ENCODE results near the gene HYDIN. TPM values are rescaled to one million over a fixed set of nuclear protein-coding genes. Genes with fewer than 3 reads are reported as not detected.

The HYDIN gene
- total RNA-seq, 1 experiment from 2014 or later = not detected

- RAD21 ChIA-PET (ENCODE audit: low non-redundant PET in 1 of 2, low total read pairs in 2 of 2, uncharacterized antibody in 2 of 2, unreplicated experiment in 2 of 2) = no interaction called here
- POLR2A ChIA-PET = no interaction called here
- H3K36me3 ChIP-seq (ENCODE audit: control insufficient read depth in 1 of 2, insufficient read depth in 2 of 2, low read length in 2 of 2) = peaks cover 0 to 2% of the 10 kb centered on the region in 2 experiments; a peak in 1 of 4 replicates
- no peaks in the 10 kb centered on the region for H3K9me2 ChIP-seq (ENCODE audit: insufficient read depth)
- no peaks in the 10 kb centered on the region for H3K9me3 ChIP-seq (ENCODE audit: control insufficient read depth in 1 of 2, insufficient read depth in 1 of 2, low read depth in 1 of 2, low read length in 2 of 2)
- no TSS peak for BruUV-seq (replicated peaks)
- intact Hi-C loops (cut with micrococcal nuclease) = no loop called here
- no peaks in the 10 kb centered on the region for H3K79me2 ChIP-seq (ENCODE audit: insufficient read depth, low read length)
- ATAC-seq (no peak), DNase-seq (ENCODE audit: low read depth, low spot score) (no peak)
- no peak overlapping the region for H3K9ac ChIP-seq (ENCODE audit: low read length)
- peaks cover 2% of the 10 kb centered on the region; the same call in 1 of the 2 replicates for H4K20me1 ChIP-seq (ENCODE audit: insufficient read depth)
- H3K4me2 ChIP-seq (ENCODE audit: low read length) = no peak overlapping the region
- CTCF ChIA-PET = no interaction called here
- H3K27ac ChIP-seq (ENCODE audit: low read depth, low read length) = no peak overlapping the region
- no peaks in the 10 kb centered on the region for H3K27me3 ChIP-seq (ENCODE audit: insufficient read depth, low read length)
- H3K4me1 ChIP-seq (ENCODE audit: control insufficient read depth in 1 of 2, insufficient read depth in 2 of 2, low read length in 2 of 2) = peaks cover 0 to 10% of the 10 kb centered on the region in 2 experiments; a peak in 3 of 4 replicates
- no peak overlapping the region for H3K4me3 ChIP-seq (replicated peaks in 1 of 2; ENCODE audit: low read depth in 1 of 2, low read length in 2 of 2)
- TF ChIP-seq YY1 (IDR thresholded peaks at IDR 0.05; ENCODE audit: extremely low read depth, insufficient replicate concordance, low read depth, low read length) = no peak
- no peak for TF ChIP-seq CBX3 (IDR thresholded peaks at IDR 0.05; ENCODE audit: low read depth)
- no peak for TF ChIP-seq SP1 (IDR thresholded peaks at IDR 0.05; ENCODE audit: low read depth)
- no peak for TF ChIP-seq SIN3A (IDR thresholded peaks at IDR 0.05; ENCODE audit: low read depth)
- TF ChIP-seq EGR1 (IDR thresholded peaks at IDR 0.05; ENCODE audit: low read depth) = no peak
- TF ChIP-seq EZH2 (IDR thresholded peaks at IDR 0.05) = no peak
- no peak for TF ChIP-seq TCF7L2 (IDR thresholded peaks at IDR 0.05; ENCODE audit: borderline replicate concordance, extremely low read depth, insufficient read depth, insufficient read length)
- TF ChIP-seq RAD21 (IDR thresholded peaks at IDR 0.05; ENCODE audit: low read depth) = no peak
- no peak for TF ChIP-seq SRF (IDR thresholded peaks at IDR 0.05; ENCODE audit: low read depth)
- TF ChIP-seq POLR2AphosphoS5 (IDR thresholded peaks at IDR 0.05; ENCODE audit: low read depth, low read length) = no peak
- TF ChIP-seq POLR2A (IDR thresholded peaks at IDR 0.05; ENCODE audit: borderline replicate concordance, extremely low read depth, insufficient read depth, insufficient read length) = no peak
- H2AFZ ChIP-seq (ENCODE audit: low read depth, low read length, poor library complexity, severe bottlenecking) = no peak overlapping the region
Measured at GRCh38 chr16:70774261-70774660, 456.3 kb downstream of the HYDIN start.

- Histone ChIP-seq H3K9me3 (ENCODE audit: control insufficient read depth in 1 of 2, insufficient read depth in 1 of 2, low read depth in 1 of 2, low read length in 2 of 2) (no peaks in the 10 kb centered on the region), H3K36me3 (ENCODE audit: control insufficient read depth in 1 of 2, insufficient read depth in 2 of 2, low read length in 2 of 2) (peaks cover 0 to 2% of the 10 kb centered on the region in 2 experiments; a peak in 1 of 4 replicates), H4K20me1 (ENCODE audit: insufficient read depth) (no peaks in the 10 kb centered on the region), H3K27me3 (ENCODE audit: insufficient read depth, low read length) (no peaks in the 10 kb centered on the region), H2AFZ (ENCODE audit: low read depth, low read length, poor library complexity, severe bottlenecking) (no peak overlapping the region), H3K4me1 (ENCODE audit: control insufficient read depth in 1 of 2, insufficient read depth in 2 of 2, low read length in 2 of 2) (peaks cover 3 to 20% of the 10 kb centered on the region in 2 experiments), H3K79me2 (ENCODE audit: insufficient read depth, low read length) (no peaks in the 10 kb centered on the region), H3K9ac (ENCODE audit: low read length) (no peak overlapping the region), H3K4me2 (ENCODE audit: low read length) (no peak overlapping the region), H3K9me2 (ENCODE audit: insufficient read depth) (no peaks in the 10 kb centered on the region), H3K4me3 (replicated peaks in 1 of 2; ENCODE audit: low read depth in 1 of 2, low read length in 2 of 2) (no peak overlapping the region), H3K27ac (ENCODE audit: low read depth, low read length) (no peak overlapping the region)
- CTCF ChIA-PET = no interaction called here
- BruUV-seq (replicated peaks) = no TSS peak
- RAD21 ChIA-PET (ENCODE audit: low non-redundant PET in 1 of 2, low total read pairs in 2 of 2, uncharacterized antibody in 2 of 2, unreplicated experiment in 2 of 2) = no interaction called here
- POLR2A ChIA-PET = no interaction called here
- no peak for ATAC-seq
- no peak for DNase-seq (ENCODE audit: low read depth, low spot score)
- intact Hi-C loops (cut with micrococcal nuclease) = no loop called here
- no peak for TF ChIP-seq TCF7L2 (IDR thresholded peaks at IDR 0.05; ENCODE audit: borderline replicate concordance, extremely low read depth, insufficient read depth, insufficient read length)
- TF ChIP-seq REST (IDR thresholded peaks at IDR 0.05; ENCODE audit: low read depth) = no peak
- no peak for TF ChIP-seq ELF1 (IDR thresholded peaks at IDR 0.05; ENCODE audit: borderline replicate concordance, low read depth)
- no peak for TF ChIP-seq EZH2 (IDR thresholded peaks at IDR 0.05)
- TF ChIP-seq EZH2phosphoT487 (IDR thresholded peaks at IDR 0.05; ENCODE audit: borderline replicate concordance) = no peak
- TF ChIP-seq ZNF274 (IDR thresholded peaks at IDR 0.05; ENCODE audit: low read depth, low read length) = no peak
- TF ChIP-seq CTCF (IDR thresholded peaks at IDR 0.05 in 2 of 3, conservative IDR thresholded peaks at IDR 0.05 in 1 of 3; ENCODE audit: borderline replicate concordance in 1 of 3, insufficient read depth in 1 of 3, low read depth in 2 of 3, low read length in 2 of 3) = no peak
- TF ChIP-seq JUND (IDR thresholded peaks at IDR 0.05) = no peak
- no peak for TF ChIP-seq CBX3 (IDR thresholded peaks at IDR 0.05; ENCODE audit: low read depth)
Measured at GRCh38 chr16:70772493-70772892, 458.0 kb downstream of the HYDIN start.
